HepG2 (cell line): ENCODE results near the gene C11orf68. TPM values are rescaled to one million over a fixed set of nuclear protein-coding genes. Genes with fewer than 3 reads are reported as not detected.

Source experiments
- AGO1 ChIP-seq: fragments of 200-400 bp; formaldehyde crosslinking; IDR thresholded peaks from 2 replicates; pipeline ENCODE4 v1.6.1; 2017; ENCODE audit warnings: mild to moderate bottlenecking, low read depth, low read length, moderate library complexity; ENCODE audit not compliant: poor library complexity, severe bottlenecking
- ATAD3A ChIP-seq: sonication (generic); formaldehyde crosslinking; IDR thresholded peaks from 2 replicates; pipeline ENCODE4 v1.4.0; 2020; ENCODE audit warnings: missing genetic modification reagents
- HCFC1 ChIP-seq: fragments of 150-350 bp; IDR thresholded peaks from 2 replicates; pipeline ENCODE4 v1.6.1; 2014; ENCODE audit warnings: low read depth, low read length
- HOXA9 ChIP-seq: sonication (generic); formaldehyde crosslinking; IDR thresholded peaks from 2 replicates; pipeline ENCODE4 v1.8.1; 2022; ENCODE audit warnings: missing genetic modification reagents, mild to moderate bottlenecking, moderate library complexity, borderline replicate concordance
- IKZF5 ChIP-seq: IDR thresholded peaks from 2 replicates; pipeline ENCODE4 v1.6.1; 2018; ENCODE audit warnings: missing genetic modification reagents, mild to moderate bottlenecking, missing compliant biosample characterization
- KAT7 ChIP-seq: IDR thresholded peaks from 2 replicates; pipeline ENCODE4 v1.6.1; 2018; ENCODE audit warnings: borderline replicate concordance, missing compliant biosample characterization
- KMT2B ChIP-seq: IDR thresholded peaks from 2 replicates; pipeline ENCODE4 v1.6.1; 2016; ENCODE audit warnings: missing genetic modification reagents, missing compliant biosample characterization
- LCORL ChIP-seq, 2 experiments: fragments of 450-650 bp in 1 of 2; sonication (generic) in 1 of 2; formaldehyde crosslinking in 1 of 2; IDR thresholded peaks; 2 replicates each; pipeline versions ENCODE4 v1.5.0 to v1.6.1; 2017 to 2020; ENCODE audit warnings: antibody characterized with exemption in 1 of 2, missing genetic modification reagents in 1 of 2
- NCOA2 ChIP-seq: sonication (generic); formaldehyde crosslinking; IDR thresholded peaks from 2 replicates; pipeline ENCODE4 v1.8.0; 2022; ENCODE audit warnings: inconsistent platforms
- NPAS2 ChIP-seq: sonication (generic); formaldehyde crosslinking; IDR thresholded peaks from 2 replicates; pipeline ENCODE4 v1.8.0; 2022; ENCODE audit warnings: mild to moderate bottlenecking, missing genetic modification reagents, borderline replicate concordance
- NR2F6 ChIP-seq, 2 experiments: IDR thresholded peaks; 2 replicates each; pipeline ENCODE4 v1.6.1; 2016; ENCODE audit warnings: antibody characterized with exemption in 1 of 2, mild to moderate bottlenecking in 1 of 2
- SMAD3 ChIP-seq: sonication (generic); formaldehyde crosslinking; IDR thresholded peaks from 2 replicates; pipeline ENCODE4 v1.4.0; 2020; ENCODE audit warnings: missing genetic modification reagents
- ZMYM2 ChIP-seq: sonication (generic); formaldehyde crosslinking; IDR thresholded peaks from 2 replicates; pipeline ENCODE4 v1.8.0; 2022; ENCODE audit warnings: mild to moderate bottlenecking, missing genetic modification reagents
- ZNF207 ChIP-seq: fragments of 450-650 bp; IDR thresholded peaks from 2 replicates; pipeline ENCODE4 v1.6.1; 2016; ENCODE audit warnings: antibody characterized with exemption, borderline replicate concordance
- ZNF317 ChIP-seq: sonication (generic); formaldehyde crosslinking; IDR thresholded peaks from 2 replicates; pipeline ENCODE4 v1.5.0; 2020; ENCODE audit warnings: mild to moderate bottlenecking, missing genetic modification reagents
- ZNF510 ChIP-seq: sonication (generic); formaldehyde crosslinking; IDR thresholded peaks from 2 replicates; pipeline ENCODE4 v1.4.0; 2020; ENCODE audit warnings: low read depth, mild to moderate bottlenecking, missing genetic modification reagents
- ZNF761 ChIP-seq: sonication (generic); formaldehyde crosslinking; conservative IDR thresholded peaks from 2 replicates; pipeline ENCODE4 v1.4.0; 2020; ENCODE audit warnings: mild to moderate bottlenecking, missing genetic modification reagents
- ZZZ3 ChIP-seq: sonication (generic); formaldehyde crosslinking; IDR thresholded peaks from 2 replicates; pipeline ENCODE4 v1.4.0; 2020; ENCODE audit warnings: missing genetic modification reagents, mild to moderate bottlenecking, borderline replicate concordance
- polyA plus RNA-seq, 8 experiments: library from polyadenylated mRNA; depleted of rRNA in 3 of 8; stranded (reverse) in 7 of 8; unstranded in 1 of 8; fragments of >200 nt; fragmentation: Illumina TruSeq in 4 of 8; extraction: Trizol in 4 of 8; gene quantifications; 2 replicates each; pipeline versions ENCODE4 v1.2.1 to v1.2.3, GENCODE V29; 2011 to 2016; ENCODE audit warnings: low read depth in 4 of 8, missing spikeins in 1 of 8, mixed read lengths in 1 of 8; ENCODE audit not compliant: insufficient read depth in 1 of 8
- total RNA-seq, 5 experiments: library from RNA; depleted of rRNA; stranded (reverse); fragments of >200 nt; fragmentation: Illumina TruSeq; extraction: Trizol; gene quantifications; 2 replicates each; pipeline ENCODE4 v1.2.3, GENCODE V29; 2016; ENCODE audit warnings: low read depth in 1 of 5
- TF ChIP-seq, protein P1 (sequence below): sonication (generic); formaldehyde crosslinking; IDR thresholded peaks from 2 replicates; pipeline ENCODE4; 2020; ENCODE audit warnings: missing genetic modification reagents, mild to moderate bottlenecking, borderline replicate concordance
- TF ChIP-seq, protein P2 (sequence below), 2 experiments: sonication (generic) in 1 of 2; formaldehyde crosslinking in 1 of 2; IDR thresholded peaks; 2 replicates each; pipeline versions ENCODE4 v1.5.1 to v1.6.1; 2011 to 2020; ENCODE audit warnings: borderline replicate concordance in 1 of 2, low read depth in 1 of 2, low read length in 1 of 2, mild to moderate bottlenecking in 1 of 2, missing genetic modification reagents in 1 of 2, moderate library complexity in 1 of 2
- TF ChIP-seq, protein P3 (sequence below): IDR thresholded peaks from 2 replicates; pipeline ENCODE4 v1.6.1; 2016; ENCODE audit warnings: missing compliant biosample characterization, missing genetic modification reagents, borderline replicate concordance

C11orf68 gene
- total and polyA plus RNA-seq, 2 of the 13 experiments (the other 11 are each of a cell fraction or from before 2014, with no cell fraction given): 8.4 to 28.3 TPM

DNA sequence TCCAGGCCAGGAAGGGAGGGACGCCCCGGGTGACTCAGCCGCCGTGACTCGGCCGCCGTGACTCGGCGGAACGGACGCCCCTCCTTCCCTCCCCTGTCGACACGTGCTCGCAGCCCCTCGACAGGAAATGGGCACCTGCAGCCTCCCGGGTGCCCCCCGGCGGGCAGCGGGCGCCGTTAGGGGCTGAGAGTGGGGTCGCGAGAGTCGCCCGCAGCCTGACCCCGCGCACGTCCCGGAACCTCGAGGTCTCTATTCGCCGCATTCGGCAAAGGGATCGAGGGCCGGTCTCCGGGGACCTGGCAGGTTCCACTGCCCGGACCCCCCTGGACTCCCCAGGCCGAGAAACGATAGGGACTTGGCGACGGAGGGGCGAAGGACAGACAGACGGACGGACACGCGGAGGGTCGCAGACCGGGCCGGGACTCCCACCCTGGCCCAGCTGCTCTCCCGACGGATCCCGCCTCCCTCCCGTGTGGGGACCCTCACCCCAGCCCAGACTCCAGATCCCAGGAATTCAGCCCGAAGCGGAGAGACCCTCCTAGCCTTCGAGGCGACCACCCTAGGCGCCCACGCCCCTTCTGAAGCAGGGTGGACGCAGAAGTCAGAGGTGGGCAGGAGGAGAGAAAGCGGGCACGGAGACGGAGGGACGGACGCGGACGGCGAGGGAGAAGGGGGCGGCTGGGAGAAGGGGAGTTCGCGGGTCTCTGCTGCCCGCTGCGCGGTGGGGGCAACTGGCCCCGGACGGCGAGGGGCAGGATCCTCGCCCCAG is 19.3 kb downstream of the C11orf68 start (continued):
- TF ChIP-seq ZNF317 (CRISPR knock-in tag) (peak; percentile 48; the same call in 1 of the 2 replicates), ZZZ3 (CRISPR knock-in tag) (no peak), ZNF510 (CRISPR knock-in tag) (no peak), HCFC1 (no peak), SMAD3 (CRISPR knock-in tag) (no peak), AGO1 (peak; percentile 45), ATAD3A (CRISPR knock-in tag) (no peak), NR2F6 (IDR thresholded peaks at IDR 0.05) (no peak), NR2F6 (CRISPR knock-in tag; IDR thresholded peaks at IDR 0.05) (no peak; the same call in 1 of the 2 replicates), HOXA9 (CRISPR knock-in tag) (0 out of 2 replicates have a peak, but pooled peaks have one; percentile 74), ZNF761 (CRISPR knock-in tag) (no peak), KAT7 (CRISPR knock-in tag) (0 out of 2 replicates have a peak, but pooled peaks have one; percentile 38), IKZF5 (CRISPR knock-in tag) (peak; percentile 59; the same call in 1 of the 2 replicates), LCORL (IDR thresholded peaks at IDR 0.05) (no peak), LCORL (CRISPR knock-in tag; IDR thresholded peaks at IDR 0.05) (peak; percentile 61), KMT2B (0 out of 2 replicates have a peak, but pooled peaks have one; percentile 39), NPAS2 (no peak), ZNF207 (no peak), NCOA2 (CRISPR knock-in tag) (peak; percentile 21; the same call in 1 of the 2 replicates), ZMYM2 (CRISPR knock-in tag) (peak; percentile 86)
- TF ChIP-seq, protein P1, sequence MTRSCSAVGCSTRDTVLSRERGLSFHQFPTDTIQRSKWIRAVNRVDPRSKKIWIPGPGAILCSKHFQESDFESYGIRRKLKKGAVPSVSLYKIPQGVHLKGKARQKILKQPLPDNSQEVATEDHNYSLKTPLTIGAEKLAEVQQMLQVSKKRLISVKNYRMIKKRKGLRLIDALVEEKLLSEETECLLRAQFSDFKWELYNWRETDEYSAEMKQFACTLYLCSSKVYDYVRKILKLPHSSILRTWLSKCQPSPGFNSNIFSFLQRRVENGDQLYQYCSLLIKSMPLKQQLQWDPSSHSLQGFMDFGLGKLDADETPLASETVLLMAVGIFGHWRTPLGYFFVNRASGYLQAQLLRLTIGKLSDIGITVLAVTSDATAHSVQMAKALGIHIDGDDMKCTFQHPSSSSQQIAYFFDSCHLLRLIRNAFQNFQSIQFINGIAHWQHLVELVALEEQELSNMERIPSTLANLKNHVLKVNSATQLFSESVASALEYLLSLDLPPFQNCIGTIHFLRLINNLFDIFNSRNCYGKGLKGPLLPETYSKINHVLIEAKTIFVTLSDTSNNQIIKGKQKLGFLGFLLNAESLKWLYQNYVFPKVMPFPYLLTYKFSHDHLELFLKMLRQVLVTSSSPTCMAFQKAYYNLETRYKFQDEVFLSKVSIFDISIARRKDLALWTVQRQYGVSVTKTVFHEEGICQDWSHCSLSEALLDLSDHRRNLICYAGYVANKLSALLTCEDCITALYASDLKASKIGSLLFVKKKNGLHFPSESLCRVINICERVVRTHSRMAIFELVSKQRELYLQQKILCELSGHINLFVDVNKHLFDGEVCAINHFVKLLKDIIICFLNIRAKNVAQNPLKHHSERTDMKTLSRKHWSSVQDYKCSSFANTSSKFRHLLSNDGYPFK (CRISPR knock-in tag): no peak
- TF ChIP-seq, protein P2, sequence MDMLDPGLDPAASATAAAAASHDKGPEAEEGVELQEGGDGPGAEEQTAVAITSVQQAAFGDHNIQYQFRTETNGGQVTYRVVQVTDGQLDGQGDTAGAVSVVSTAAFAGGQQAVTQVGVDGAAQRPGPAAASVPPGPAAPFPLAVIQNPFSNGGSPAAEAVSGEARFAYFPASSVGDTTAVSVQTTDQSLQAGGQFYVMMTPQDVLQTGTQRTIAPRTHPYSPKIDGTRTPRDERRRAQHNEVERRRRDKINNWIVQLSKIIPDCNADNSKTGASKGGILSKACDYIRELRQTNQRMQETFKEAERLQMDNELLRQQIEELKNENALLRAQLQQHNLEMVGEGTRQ (IDR thresholded peaks at IDR 0.05; ENCODE audit: low read depth, low read length): no peak
- TF ChIP-seq, protein P2 (CRISPR knock-in tag; IDR thresholded peaks at IDR 0.05; ENCODE audit: borderline replicate concordance): peak; percentile 59; the same call in 1 of the 2 replicates
- TF ChIP-seq, protein P3, sequence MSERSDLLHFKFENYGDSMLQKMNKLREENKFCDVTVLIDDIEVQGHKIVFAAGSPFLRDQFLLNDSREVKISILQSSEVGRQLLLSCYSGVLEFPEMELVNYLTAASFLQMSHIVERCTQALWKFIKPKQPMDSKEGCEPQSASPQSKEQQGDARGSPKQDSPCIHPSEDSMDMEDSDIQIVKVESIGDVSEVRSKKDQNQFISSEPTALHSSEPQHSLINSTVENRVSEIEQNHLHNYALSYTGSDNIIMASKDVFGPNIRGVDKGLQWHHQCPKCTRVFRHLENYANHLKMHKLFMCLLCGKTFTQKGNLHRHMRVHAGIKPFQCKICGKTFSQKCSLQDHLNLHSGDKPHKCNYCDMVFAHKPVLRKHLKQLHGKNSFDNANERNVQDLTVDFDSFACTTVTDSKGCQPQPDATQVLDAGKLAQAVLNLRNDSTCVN (CRISPR knock-in tag): no peak; the same call in 1 of the 2 replicates
